Dermis microvascular lymphatic vessel endothelial cell (primary cell): ENCODE results near the gene PAF1. TPM values are rescaled to one million over a fixed set of nuclear protein-coding genes. Genes with fewer than 3 reads are reported as not detected.
"Not testable (repeated sequence)": the region's sequence is repeated elsewhere in the genome, so short reads cannot be mapped to it uniquely, and the experiment has no call there.

Experiments used
- DNase-seq, 2 donors: peaks; one replicate each; pipeline versions ENCODE4 v3.0.0 to v3.0.0-alpha.2; 2010; ENCODE audit warnings: low read depth in 2 of 2
- total RNA-seq: library from RNA; depleted of rRNA; stranded (reverse); fragments of >200 nt; gene quantifications from 2 replicates; pipeline ENCODE4 v1.2.1, GENCODE V29; 2014

PAF1 gene
- total RNA-seq, 1 donor from 2014 or later: 24.9 TPM

DNA sequence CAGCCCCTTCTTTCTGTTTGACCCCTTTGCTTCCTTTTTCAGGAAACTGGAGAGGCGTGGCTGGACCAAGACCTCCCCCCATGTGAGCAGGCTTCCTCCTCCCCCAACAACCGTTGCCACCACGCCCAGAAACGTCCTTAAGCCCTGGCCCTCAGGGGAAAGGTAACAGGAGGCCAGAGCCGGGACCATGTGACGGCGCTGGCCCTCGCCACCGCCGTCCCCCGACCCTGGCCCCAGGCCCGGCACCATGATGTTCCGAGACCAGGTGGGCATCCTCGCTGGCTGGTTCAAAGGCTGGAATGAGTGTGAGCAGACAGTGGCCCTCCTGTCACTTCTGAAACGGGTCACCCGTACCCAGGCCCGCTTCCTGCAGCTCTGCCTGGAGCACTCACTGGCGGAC is 34.3 kb downstream of the PAF1 start:
- no peak for DNase-seq

DNA sequence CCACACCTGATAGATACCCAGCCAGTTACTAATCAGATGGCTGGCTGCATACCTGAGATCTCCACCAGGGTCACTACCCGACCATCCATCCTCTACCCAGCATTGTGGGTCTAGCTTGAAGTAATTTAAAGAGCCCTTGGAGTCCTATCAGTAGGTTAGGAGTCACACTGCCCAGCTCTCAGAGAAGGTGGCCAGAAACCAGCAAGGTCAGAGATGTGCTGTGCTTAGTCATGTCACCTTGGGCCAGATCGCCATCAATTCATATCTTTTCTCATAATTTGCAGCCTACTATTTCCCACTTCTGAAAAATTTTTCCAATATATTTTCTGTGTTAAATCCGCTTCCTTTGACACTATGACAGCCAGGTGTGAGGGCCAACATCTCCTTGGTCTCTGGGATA is 34.8 kb downstream of the PAF1 start:
- no peak for DNase-seq

DNA sequence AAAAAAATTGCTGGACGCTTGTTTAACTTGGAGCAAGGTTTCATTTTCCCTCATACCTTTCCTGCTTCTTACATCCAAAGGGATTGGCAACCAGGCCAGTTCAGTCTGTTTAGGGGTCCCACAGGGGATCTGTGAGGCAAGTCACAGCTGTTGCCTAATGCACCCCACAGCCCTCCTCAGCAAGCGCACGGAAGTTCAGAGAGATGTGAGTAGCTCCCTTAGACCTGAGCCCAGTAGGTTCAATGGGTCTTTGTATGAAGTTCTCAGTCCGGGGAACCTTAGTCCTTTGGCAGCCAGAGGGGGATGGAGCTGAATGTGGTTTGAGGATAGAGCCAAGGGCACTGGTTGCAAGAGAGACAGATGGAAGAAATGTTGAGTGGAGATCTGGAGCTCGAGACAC is 35.7 kb downstream of the PAF1 start:
- no peak for DNase-seq

DNA sequence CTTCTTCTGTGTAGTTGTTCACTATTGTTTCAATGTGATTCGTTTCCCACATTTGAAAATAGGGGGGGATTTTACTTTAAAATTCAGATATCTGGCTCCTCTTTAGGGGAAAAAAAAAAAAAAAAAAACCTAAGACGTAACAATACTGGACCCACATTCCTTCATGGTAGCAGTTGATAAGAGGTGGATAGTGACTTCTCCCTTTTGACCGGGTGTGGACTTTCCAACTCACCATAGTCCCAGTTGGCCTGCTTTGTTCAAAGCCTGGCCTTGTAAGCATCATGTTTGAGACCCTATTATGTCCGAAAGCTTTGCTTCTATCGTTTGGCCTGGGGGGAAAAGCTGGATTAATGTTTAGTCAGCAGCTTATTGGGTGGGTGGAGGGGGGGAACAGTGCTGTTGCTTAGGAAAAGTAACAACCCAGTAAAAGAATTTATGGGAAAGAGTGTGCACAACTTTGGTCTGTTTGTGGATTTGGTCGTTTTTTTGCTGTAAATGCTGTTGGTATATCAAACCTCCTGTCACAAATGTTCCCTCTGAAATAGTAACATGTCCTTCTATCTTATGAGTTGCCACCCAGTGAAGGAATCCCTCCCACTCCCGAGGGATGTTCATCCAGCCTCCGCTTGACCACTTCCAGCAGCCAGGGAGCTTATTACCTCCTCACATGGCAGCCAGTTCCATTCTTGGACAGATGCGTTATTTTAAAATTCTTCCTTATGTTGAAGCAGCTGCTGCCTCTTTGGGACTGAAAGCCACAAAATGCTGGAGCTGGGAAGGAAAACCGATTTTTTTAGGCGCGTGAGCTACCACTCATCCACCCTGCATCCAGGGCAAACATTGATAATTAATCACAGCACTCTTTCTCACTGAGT is 38.3 kb downstream of the PAF1 start:
- DNase-seq: no peak

DNA sequence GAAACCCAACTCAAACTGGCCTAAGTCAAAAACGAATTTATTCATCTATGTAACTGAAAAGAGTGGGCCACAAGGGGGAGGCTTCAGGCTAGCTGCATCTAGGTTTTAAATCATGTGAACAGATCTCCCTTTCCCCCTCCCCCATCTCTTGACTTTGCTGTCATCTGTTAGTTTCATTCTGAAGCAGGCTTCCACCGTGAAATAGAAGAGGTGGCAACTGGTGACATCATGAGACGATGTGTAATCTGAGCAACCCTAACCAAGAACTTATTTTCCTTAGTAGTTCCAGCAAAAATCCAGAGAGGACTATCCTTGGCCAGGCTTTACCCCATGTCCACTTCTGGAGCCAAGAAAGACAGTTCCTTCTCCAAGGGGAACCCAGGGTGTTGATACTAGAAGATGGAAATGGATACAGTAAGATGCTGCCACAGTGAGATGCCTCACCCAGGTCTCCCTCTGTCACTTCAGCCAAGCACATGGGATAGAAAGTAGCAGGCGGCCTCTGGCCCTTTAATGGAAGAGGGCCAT is 39.3 kb downstream of the PAF1 start:
- DNase-seq: no peak

DNA sequence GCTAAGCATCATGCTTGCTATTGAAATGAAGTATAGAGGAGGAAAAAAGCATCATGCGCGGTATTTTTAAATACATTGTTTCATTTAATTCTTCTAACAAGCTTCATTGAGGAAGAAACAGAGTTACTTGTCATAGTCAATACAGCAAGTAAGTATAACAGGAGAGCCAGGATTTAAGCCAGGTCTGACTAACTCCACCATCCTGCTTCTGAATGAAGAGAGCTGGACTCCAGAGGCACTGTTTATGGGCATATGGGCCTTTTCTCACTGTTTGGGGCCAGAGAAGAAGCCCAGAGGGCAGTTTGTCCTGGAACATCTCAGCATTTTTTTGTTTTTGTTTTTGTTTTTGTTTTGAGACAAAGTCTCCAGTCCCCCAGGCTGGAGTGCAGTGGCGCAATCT is 40.8 kb downstream of the PAF1 start:
- DNase-seq: no peak

DNA sequence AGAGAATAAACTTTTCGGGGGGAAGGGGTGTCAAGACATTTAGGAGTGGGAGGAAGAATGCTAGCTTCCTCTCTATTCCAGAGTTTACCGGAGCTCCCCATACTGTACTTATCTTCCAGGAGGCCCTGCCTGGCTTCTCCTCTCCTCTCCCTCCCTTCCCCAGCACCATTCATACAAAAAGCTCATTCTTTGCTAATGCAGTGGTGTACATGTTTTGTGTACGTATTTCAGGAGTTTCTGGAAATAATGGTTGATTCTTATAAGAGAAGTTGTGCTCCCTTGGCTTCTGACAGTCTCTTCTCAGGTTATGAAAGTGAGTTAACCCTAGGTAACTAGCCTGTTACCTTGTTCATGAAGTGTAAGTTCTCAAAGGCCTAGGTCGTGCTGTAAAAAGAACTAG is 41.6 kb downstream of the PAF1 start:
- no peak for DNase-seq

DNA sequence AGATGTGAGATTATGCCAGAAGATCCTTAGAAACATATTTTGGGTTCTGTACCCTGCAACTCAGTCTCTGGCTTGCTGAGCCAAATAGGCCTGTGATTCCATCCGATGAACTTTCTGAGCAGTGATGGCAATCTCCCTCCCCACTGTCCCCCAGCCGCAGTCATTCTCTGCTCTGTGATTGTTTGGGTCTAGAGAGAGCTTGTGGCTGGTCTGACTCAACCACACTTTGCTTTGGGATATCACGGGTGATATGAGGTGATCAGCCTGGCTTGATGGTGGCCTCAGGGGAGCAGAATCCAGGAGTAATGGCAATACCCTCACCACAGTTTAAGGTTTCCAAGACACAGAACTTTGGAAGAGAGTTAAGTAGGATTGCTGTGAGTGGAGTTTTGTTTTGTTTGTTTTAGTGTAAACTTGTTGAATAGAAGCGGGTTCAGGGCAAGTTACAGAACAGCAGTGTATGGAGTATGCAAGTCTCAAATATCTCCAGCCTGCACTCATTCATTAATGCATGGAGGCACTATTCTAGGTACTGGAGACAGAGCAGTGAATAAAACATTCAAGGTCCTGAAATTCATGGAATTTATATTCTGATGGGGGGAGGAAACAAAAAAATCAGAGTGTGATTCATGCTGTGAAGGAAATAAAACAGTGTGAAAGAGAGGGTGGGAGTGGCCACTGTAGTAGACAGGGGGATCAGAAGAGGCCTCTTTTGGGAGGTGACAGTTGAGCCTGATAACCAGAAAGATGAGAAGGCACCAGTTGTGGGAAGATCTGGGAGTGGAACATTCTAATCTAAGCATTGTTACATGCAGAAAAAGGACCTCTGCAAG is 43.4 kb downstream of the PAF1 start:
- no peak for DNase-seq

DNA sequence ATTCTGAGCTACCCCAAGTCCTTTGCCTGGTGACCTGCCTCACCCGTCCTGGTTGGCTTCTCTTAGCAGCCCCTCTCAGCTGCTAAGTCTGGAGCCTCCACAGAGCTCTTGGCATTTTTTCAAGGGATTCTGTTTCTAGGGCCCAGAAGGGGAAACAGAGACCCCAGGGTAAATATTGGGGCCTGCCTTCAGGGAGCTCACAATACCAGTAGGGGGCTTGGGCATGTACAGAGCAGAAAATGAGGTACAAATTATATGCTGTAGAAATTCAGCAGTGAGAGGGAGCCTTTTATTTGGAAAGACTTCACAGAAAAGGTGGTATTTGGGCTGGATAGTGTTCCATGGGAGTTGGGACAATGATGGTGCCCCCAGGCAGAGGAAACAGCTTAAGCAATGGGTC is 45.0 kb downstream of the PAF1 start:
- no peak for DNase-seq

DNA sequence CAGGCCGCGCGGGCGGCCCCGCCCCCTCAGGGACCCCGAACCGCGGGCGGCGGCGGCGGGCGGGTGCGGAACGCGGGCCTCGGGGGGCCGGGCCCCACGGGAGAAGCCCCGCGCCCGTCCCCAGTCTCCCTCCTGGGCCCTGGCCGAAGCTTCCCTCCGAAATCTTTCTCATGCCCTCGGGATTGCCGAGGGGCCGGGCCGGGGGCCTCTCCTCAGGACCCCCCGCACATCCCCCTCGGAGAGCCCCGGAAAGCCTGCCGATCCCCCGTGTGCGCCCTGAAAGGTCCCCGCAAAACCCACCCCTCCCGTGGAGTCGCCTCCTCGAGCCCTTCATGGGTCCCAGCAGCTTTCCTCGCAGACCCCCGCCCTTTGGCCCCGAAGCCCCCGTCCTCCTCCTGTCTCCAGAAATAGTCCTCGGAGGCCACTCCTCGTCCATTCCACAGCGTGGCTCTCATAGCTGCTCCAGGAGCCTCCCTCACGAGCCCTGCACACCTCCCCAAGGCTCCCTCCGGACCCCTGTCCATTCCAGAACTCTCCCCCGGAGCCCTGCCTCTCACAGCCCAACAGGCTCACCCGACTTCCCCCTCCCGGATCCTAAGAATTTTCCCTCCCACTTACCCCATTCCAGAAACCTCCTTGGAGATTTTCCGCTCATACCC is 48.1 kb downstream of the PAF1 start:
- DNase-seq: no peak

DNA sequence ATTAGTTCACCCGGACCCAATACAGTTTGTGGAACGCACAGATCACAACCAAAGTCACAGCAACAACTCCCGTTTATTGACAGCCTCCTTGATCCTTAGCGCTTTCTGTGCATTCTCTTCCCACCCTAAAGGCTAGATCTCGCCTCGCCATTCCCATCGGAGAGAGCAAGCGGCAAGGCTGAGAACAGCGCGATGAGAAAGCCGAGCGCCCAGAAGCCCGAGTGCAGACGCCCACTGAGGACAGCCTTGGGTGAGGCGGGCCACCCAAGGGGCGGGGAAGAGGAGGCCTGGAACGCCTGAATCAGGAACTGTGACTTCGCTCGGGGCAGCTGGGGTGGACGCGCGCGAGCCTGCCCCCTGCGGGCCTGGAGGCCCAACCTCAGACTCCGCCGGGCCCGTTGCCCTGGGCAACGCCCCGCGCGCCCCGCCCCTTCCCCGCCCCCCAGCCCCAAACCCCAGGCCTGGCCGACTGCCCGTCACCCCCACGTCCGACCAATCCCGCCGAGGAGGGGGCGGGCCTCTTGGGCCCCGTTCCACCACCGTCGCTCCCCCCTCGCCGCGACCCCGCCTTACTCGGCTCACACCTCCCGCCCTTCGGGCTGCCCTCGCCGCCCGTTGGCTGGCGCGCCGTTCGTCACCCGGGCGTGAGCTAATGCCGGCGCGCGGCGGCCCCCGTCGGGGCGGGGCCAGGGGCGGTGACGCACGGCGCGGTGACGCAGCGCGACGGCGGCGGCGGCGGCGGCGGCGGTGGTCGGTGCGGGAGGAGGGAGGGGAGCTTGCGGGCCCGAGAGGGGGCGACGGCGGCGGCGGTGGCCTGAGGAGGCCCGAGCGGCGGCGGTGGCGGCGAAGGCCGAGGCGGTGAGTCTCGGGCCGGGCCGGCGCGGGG is 48.9 kb downstream of the PAF1 start, which contains the start of gene SAMD4B:
TSS of gene SAMD4B (plus strand) at position 703 of the 886 bp plus-strand sequence. CDS start 14,473 bp downstream, outside the sequence.
- DNase-seq: peak; percentile 93 to 99

DNA sequence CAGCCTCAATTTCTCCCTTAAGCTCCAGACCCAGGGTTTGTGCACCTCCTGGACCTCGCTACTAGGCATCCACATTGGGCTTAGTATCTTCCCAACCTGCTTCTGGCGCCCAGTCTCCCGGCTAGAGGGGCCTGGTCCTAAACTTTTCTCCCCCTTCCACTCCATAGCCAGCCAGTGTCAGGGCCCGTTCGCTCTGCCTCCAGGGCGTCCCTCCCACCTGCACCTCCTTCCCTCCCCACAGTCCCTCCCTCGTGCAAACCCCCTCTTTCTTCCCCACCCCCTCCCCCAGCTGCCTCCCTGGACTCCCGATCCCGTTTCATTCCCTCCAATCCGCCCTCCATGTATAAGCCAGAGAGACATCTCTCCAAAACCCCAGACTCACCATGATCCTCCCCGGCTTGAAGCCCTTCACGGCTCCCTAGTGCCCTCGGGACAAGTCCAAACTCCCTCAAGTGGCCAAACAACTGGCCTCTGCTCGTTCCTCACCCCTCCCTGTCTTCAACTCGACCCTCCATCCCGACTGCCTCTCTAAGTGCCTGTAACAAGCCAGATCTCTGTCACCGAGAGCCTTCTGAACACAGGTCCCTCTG is 49.7 kb downstream of the PAF1 start:
- DNase-seq: no peak

DNA sequence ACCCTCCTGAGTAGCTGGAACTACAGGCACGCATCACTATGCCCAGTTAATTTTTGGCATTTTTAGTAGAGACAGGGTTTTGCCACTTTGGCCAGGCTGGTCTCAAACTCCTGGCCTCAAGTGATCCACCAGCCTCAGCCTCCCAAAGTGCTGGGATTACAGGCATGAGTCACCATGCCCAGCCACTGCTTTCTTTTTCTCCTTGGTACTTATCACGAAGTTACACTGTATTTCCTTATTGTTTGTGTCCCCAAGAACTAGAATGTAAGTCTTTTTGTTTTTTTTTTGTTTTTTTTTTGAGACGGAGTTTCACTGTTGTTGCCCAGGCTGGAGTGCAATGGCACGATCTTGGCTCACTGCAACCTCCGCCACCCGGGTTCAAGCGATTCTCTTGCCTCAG is 50.8 kb downstream of the PAF1 start:
- not testable (repeated sequence) for DNase-seq

DNA sequence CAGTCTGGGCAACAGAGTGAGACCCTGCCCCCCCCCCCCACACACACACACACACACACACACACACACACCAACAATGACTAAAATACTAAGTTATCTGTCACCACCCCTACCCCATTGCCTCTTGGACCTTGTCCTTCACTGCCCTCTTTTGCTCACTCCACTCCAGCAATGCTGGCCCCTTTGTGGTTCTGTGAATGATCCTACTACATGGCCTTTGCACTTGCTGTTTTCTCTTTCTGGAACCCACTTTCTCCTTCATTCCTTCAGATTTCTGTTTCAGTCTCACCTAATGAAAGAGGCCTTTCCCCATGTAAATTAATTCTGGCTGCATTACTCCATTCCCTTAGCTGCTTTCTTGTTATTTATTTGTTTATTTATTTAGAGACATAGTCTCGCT is 51.2 kb downstream of the PAF1 start:
- DNase-seq: no peak

DNA sequence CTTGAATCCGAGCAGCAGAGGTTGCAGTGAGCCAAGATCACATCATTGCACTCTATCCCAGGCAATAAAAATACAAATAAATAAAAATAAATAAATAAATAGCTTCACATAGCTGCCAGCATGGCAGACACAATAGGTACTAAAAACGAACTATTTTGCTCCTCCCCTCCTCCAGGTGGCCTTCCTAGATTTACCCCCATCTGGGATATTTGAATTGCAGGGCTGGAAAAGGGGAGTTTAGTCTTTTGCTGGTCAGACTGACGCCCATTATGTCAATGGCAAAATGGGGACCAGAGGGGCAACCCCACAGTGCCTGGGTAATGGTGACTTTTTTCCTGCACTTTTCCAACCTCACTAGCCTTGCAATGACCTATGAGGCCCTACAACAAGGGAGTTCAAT is 54.4 kb downstream of the PAF1 start:
- no peak for DNase-seq

Other genes starting within 250 kb of the PAF1 start
- gene NCCRP1, start 194.1 kb downstream of the PAF1 start, total RNA-seq: not detected in 2 replicates
- gene SYCN, start 186.8 kb downstream of the PAF1 start, total RNA-seq: not detected in 2 replicates
- not detected in 2 replicates for gene IFNL3, start 146.1 kb downstream of the PAF1 start, total RNA-seq
- gene IFNL4, start 142.2 kb downstream of the PAF1 start, total RNA-seq: not detected in 2 replicates
- not detected in 2 replicates for gene IFNL2, start 122.7 kb downstream of the PAF1 start, total RNA-seq
- not detected in 2 replicates for gene IFNL1, start 94.7 kb downstream of the PAF1 start, total RNA-seq
- 0.39 and 0.76 TPM in 2 replicates for gene LRFN1, start 70.2 kb downstream of the PAF1 start, total RNA-seq
- gene GMFG, start 55.1 kb downstream of the PAF1 start, total RNA-seq: 194 and 220 TPM in 2 replicates
- gene SAMD4B, start 48.7 kb downstream of the PAF1 start, total RNA-seq: 19.8 and 31.2 TPM in 2 replicates
- gene MED29, start 272 bp upstream of the PAF1 start, total RNA-seq: 11.6 and 17.3 TPM in 2 replicates
- gene ZFP36, start 15.7 kb upstream of the PAF1 start, total RNA-seq: 0.64 and 1.8 TPM in 2 replicates
- gene PLEKHG2, start 21.6 kb upstream of the PAF1 start, total RNA-seq: 10.5 and 16.9 TPM in 2 replicates
- 117 and 133 TPM in 2 replicates for gene RPS16, start 44.8 kb upstream of the PAF1 start, total RNA-seq
- gene SUPT5H, start 54.5 kb upstream of the PAF1 start, total RNA-seq: 29.9 and 38.1 TPM in 2 replicates
- gene TIMM50, start 89.7 kb upstream of the PAF1 start, total RNA-seq: 48.3 and 50.3 TPM in 2 replicates
- gene DLL3, start 107.8 kb upstream of the PAF1 start, total RNA-seq: 0.25 and 0.39 TPM in 2 replicates
- not detected in 2 replicates for gene SELENOV, start 124.0 kb upstream of the PAF1 start, total RNA-seq
- gene EID2B, start 141.7 kb upstream of the PAF1 start, total RNA-seq: 1.8 and 3.1 TPM in 2 replicates
- 13.2 and 17.4 TPM in 2 replicates for gene EID2, start 149.1 kb upstream of the PAF1 start, total RNA-seq
- gene LGALS13, start 211.4 kb upstream of the PAF1 start, total RNA-seq: not detected in 2 replicates